ENCODE results near the gene SSBP2.
A peak's percentile ranks its signal among the peaks of the same experiment; 100 is the strongest.

Gene SSBP2

DNA sequence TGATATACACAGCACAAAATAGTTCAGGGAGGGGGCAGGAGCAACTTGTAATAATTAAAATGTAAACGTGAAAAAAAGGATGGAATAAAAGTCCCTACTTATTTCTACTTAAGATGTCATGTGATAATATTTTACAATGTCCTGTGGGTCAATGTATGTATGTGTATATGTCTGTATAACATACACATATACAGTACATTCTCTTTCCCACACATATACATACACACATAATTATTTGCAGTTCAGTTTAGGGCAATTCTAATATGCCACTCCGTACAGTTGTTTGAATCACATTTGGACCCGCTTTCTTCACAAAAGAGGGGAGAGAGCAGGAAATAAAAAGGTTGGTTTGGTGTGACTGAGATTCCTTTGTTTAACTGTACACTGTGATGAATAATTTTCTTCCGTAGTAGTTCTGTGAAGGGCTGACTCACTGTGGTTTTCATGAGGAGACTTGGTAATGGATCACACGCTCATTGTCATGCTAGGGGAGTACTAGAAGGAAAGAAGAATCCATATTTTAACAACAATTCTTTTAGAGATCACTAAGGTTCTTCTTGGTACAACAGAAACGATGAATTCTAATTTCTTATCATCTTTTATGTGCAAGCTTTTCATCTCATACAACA is 330.7 kb downstream of the SSBP2 start:
- DNase-seq, result peak; percentile 86

DNA sequence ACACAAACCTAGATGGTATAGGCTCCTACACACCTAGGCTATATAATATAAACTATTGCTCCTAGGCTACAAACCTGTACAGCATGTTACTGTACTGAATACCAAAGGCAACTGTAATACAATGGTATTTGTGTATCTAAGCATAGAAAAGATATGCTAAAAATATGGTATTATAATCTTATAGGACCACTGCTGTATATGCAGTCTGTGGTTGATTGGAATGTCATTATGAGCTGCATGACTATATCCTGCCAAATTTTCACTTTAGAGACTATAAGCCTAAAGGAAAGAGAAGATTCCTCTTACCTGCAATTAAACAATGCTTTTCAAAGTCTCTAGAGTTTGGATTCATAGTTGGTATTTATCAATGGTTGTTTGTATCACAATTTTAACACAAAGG is 332.3 kb downstream of the SSBP2 start:
- DNase-seq, result peak; percentile 31

DNA sequence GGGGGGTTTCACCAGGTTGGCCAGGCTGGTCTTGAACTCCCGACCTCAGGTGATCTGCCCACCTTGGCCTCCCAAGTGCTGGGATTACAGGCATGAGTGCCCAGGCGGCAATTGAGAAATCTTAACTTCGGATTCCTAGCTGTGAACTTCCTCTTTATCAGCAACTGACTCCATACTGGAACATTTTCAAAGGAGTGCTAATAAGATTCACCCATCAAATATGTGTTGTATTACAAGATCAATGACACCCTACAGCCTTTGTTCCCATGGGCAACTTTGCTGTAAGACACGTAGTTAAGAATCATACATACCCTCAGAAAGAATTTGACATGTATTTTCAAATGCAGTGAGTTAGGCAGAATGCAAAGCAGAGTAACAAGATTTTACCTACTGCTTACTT is 333.8 kb downstream of the SSBP2 start:
- no peak for DNase-seq

DNA sequence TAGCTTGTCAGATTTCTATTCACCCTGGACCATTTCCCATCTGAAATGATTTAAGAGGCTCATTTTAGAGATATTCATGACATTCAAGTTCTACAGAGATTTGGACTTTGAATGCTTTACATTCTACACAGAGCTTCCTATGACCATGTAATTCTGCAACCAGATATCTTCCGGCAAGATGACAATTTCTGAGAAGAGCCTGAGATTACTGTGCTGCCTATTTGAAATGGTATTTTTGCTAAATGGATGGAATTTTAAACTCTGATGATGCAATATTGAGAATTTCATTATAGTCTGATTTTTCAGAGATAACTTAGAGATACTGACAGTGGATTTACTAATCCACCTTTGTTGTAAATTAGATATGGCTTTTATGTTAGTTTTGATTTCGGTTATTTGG is 341.0 kb downstream of the SSBP2 start:
- no peak for DNase-seq

DNA sequence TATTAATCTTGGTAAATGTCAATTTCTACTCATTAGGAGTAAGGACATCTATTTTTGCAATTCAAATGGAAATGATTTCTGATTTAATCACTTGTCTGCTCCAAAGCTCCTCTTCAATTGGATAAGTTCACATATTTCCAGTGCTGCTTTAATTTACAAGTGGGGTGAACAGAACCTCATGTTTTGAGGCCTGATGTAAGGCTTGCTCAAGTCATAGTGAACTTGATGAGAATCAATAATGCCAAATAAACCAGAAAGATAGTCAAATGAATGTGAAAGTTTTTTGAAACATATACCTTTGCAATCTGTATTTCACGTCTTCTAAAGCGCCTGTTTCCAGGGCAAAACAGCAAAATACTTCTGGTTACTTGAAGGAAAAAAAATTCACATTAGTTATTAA is 341.5 kb downstream of the SSBP2 start:
- no peak for DNase-seq

DNA sequence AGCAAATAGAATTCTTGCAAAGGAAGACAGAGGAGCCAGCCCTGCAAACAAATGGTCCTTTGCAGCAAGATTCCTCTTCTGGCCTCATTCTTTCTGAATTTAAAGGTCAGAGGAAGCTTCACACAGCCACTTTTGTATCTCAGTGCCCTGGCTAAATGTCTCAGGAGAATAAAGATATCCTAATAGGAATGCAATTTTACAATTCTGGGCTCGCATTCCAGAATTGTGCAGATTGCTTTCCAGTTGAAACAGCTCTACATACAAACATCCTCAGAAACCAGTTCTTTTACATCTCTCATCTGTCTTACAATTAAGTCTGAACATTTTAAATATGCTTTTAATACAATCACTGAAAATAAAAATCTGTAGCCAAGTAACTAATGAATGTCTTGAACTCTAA is 342.4 kb downstream of the SSBP2 start:
- DNase-seq, result no peak

DNA sequence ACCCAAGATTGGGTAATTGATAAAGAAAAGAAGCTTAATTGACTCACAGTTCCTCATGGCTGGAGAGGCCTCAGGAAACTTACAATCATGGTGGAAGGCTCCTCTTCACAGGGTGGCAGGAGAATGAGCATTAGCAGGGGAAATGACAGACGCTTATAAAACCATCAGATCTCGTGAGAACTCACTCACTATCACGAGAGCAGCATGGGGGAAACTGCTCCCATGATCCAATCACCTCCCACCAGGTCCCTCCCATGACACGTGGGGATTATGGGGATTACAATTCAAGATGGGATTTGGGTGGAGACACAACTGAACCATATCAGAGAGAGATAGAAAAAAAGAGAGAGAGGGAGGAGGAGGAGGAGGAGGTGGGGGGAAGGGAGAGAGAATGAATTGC is 343.1 kb downstream of the SSBP2 start:
- DNase-seq, result peak; percentile 21

DNA sequence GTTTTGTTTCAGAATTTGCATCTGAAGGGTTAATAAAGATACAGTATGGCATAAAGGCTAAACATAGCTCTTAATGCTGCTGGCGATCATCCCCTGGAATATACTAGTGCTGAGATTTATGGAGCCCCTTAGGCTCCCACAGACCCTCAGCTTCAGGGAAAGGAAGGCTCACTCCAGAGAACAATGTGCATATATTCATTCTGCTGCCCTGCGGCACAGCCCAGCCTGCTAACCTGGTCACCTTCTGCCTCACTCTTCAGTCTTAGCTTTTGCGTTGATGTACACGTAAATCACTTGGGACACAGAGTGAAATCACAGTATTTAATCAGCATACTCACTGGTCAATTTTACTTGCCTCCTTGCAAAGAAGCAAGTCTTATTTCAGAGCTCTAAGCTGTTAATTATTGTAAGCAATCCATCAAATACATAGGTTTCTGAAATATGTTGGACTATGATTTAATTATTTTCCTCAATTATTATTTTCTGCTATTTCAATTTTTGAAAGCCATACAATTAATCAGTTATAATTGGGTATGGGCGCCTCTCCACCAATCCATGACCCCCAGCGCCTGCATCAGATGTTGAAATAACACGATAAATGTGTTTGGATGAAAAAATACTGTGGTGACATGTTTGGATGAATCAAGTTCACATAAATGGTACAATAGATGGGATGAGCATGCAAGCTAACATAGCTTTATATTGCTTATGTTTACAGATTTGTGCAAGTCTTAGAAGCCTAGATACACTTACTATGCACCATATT is 345.6 kb downstream of the SSBP2 start:
- no peak for DNase-seq

DNA sequence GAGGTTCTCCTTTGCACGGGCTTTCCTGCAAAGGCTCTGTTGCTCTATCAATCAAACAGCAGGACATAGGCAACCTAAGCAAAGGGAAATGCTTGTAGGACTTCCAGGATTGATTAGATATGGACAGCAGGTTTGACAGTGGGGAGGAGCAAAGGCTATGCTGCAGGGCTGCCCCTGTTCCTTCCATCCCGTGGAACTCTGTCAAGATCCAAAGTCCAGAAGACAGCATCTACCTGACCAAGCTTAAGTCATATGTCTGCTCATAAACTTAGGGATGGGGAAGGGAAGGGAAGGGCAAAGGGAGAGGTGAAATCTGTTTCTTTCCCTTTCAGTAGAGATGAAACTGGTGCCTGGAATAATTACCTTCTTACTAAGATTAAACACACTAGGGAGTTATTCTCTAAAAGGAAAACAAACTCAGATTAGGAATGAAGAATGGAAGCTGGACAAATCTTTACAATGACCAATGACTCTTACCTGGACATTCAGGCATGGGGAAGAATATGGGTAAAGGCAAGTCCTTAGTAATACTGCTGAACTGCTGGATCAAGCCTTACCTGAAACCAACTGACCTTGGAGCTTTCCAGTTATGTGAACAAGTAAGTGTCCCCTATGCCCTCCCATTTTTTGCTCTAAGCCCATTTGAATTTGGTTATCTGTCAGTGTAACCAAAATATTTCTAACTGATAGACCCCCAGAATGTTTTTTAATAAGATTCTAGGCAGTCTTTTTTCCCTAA is 348.5 kb downstream of the SSBP2 start:
- DNase-seq, result no peak

DNA sequence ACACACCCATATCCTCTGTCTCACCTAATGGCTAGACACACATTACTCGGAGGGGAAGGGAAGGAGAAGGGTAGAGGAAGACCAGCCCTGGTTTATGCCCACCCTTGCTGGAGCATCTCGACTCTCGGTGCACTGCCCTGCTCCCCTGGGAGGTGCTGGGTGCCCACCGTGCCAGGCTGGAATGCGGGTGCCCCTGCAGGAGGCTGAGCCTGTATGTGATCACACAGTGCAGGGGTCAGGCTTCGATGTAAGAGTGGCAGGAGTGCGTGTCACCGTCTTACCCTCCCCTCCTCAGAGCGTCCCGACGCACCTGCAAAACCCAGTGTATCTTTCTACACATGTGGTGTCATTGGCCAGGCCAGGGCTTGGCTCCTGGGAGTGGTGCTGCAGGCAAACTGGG is 349.6 kb downstream of the SSBP2 start:
- DNase-seq, result no peak

DNA sequence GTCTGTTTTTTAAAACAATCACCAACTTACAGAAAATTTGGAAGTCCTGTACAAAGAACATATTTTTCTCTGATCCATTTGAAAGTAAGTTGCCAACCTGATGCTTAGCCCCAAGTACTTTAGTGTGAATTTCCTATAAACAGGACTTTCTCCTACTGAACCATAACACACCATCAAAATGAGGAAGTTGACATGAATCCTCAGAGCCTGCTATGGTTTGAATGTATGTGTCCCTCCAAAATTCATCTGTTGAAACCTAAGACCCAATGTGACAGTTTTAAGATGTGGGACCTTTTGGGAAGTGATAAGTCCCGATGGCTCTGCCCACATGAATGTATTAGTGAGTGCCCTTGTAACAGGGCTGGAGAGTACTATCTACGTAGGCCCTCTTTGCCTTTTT is 350.5 kb downstream of the SSBP2 start:
- DNase-seq, result peak; percentile 53

DNA sequence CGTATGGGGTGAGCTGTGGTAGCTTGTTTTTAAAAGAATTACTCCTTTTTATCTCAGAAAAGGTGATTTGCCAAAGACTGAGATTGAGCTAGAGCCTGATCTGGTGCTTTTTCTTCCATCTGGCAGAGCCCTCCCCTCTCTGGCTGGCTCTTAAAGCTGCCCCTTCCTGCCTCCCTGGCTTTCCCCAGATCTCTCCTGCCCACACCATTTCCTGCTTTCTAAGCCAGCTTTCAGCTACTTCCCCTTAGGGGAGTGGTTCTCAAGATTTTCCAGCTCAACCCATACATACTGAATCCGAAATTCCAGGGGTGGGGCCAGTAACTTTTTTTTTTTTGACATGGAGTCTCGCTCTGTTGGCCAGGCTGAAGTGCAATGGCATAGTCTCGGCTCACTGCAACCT is 352.2 kb downstream of the SSBP2 start:
- DNase-seq, result peak; percentile 10

DNA sequence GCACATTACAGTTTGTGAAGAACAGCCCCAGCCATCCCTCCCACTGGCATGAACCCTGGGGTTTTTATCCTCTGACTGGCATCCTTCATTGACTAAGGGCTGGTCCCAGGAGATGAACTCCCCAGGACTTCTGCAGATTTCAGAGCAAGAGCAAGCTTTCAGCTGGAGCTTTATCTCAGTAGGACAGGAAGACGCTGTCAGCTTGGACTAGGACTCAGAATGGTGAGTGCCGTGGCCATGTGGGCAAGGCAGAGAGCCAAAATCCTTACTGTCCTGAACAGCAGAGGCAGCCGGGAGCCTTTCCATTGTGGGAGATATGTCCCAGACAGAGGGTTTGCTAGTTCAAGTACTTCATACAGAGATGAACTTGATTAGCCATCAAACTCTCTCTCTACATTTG is 353.7 kb downstream of the SSBP2 start:
- peak; percentile 32 for DNase-seq

DNA sequence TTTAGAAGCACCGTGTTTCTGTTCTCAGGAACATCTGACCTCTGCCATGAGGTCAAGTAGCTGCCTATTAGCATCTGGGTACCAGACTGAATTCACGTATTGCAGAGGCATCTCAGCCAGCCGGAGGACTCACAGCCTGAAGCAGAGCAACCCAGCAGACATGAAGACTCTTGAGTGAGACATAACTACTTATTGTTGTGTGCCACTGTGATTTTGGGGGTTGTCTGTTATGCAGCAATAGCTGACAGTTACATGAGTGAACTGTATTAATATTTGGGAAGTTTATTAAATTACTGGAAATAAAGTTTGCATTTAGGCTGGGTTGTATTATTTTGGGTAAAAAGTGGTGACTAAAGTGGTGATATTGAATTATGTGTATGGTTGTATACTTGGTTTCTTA is 355.6 kb downstream of the SSBP2 start:
- no peak for DNase-seq

DNA sequence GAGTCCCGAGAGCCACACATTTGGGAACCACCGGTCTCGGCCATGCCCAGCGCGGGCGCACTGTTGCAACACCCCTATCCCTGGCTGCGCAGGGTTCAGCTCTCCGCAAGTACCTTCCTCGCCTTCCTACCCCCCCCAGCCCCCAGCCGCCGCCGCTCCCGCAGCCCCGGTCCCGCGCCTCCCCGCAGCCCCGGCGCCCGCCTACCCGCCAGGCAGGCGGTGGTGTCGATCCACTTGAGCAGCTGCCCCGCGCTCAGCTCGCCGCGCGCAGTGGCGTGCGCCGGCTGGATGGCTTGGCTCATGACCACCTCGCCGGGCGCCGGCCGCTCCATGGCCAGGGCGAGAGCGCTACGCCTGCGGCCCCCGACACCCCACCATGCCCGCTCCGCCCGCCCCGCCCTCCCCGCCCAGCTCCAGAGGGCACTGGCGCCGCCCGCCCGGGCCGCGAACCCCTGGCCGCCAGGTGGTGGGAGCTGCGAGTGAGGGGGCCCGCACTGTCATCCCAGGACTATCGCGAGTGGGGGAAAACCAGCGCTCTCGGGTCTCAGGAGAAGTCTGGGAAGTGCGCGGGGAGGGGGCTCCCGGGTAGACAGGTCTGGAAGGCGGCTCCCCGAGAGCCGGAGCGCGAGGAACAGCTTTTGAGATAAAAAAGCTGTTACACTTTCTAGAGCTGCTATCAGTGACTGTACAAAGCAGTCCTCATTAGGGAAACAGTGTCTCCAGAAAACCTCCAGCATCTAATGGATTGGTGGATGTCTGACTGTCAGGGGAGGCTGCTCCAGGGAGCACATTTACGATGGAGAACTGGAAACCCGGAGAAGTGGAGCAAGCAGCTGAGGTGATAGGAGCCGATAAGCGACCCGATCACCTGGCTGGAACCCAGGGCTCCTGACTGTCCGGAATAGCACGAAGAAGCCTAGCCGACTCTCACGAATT is 356.8 kb downstream of the SSBP2 start, which contains the start of gene ACOT12:
ACOT12 (minus strand) TSS at position 352 of the 936 bp plus-strand sequence; CDS start at position 332, 20 bp downstream.
- DNase-seq, result no peak

DNA sequence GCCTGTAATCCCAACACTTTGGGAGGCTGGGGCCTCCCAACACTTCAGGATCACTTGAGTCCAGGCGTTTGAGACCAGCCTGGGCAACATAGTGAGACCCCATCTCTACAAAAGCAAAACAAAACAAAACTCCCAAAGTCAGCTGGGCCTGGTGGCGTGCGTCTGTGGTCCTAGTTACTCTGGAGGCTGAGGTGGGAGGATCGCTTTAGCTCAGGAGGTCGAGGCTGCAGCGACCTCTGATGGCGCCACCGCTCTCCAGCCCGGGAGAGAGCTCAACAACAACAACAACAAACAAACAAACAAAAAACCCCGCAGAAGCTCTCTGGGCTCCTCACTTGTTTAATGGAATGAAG is 357.5 kb downstream of the SSBP2 start:
- no peak for DNase-seq

DNA sequence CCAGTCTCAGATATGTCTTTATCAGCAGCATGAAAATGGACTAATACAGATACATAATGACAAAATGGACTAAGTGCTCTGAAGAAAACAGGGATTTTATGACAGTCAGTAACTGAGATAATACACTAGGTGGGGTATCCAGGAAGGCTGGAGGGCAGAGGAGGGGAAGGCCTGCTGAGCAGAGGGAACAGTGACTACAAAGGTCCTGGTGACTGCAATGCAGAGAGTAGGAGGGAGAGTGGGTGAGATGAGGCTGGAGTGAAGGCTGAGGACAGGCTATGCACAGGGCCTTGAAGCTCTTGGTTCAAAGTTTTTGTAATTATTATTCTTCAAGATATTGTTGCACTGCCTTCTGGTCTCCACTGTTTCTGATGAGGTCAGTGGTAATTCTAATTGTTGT is 361.9 kb downstream of the SSBP2 start:
- DNase-seq, result no peak

DNA sequence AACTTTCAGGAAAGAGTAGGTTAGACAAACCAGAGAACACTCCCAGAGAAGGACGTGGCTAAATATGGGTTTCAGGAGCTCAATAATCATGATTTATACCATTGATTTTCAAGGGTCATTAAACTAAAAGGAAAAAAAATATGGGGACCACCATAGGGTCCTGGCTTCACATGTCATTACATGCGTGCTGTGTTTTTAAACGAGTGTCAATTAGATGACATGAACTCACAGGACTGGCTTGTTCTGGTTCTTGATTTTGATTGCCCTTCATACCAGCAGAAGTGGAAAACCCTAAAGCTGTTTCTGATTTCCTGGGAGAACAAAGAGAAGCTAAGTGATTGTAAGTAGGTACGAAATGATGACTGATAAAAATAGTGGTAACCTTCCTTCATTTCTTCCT is 362.7 kb downstream of the SSBP2 start:
- DNase-seq, result no peak

DNA sequence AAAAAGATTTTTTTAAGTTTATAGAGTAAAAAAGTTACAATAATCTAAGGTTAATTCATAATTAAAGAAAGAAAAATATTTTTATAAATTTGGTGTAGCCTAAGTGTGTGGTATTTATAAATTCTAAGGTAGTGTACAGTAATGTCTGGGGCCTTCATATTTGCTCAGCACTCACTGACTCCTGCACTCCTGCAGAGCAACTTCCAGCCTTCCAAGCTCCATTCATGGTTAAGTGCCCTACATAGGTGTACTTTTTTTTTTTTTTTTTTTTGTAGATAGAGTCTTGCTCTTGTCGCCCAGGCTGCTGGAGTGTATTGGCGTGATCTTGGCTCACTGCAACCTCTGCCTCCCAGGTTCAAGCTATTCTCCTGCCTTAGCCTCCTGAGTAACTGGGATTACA is 367.0 kb downstream of the SSBP2 start:
- DNase-seq, result no peak

DNA sequence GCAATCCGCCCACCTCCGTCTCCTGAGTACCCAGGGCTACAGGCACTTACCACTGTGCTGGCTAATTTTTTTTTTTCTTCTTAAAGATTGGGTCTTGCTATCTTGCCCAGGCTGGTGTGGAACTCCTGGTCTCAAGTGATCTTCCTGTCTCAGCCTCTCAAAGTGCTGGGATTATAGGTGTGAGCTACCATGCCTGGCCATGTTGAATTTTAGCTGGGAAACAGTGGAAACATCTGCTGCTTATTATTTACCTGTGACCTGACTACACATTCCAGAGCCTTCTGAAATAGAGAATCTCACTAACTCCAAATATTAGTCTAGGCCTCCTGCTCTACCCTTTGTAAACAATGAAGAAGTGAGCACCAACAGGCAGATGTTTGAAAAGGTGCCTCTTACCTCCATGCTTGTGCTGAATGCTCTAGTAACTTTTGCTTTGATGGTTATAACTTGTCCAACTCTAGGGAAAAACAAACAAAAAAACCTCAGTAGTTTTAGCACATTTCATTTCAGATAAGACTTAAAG is 379.5 kb downstream of the SSBP2 start:
- no peak for DNase-seq

DNA sequence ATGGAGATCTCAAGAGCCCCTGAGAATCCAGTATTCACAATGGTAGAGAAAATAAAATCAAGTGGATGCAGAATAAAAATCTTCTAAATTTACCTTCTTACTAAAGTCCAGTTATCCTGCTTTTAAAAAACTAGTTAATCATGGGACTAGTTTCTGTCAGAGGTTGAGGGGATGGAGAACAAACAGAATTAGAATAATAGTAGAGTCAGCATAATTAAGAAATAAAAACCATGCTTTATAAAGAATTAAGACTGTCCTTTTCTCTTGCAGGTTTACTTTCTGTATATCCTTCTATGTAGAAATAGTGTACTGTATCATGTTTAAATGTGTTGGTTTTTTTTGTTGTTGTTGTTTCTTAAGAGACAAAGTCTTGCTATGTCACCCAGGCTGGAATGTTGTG is 380.0 kb downstream of the SSBP2 start:
- no peak for DNase-seq

DNA sequence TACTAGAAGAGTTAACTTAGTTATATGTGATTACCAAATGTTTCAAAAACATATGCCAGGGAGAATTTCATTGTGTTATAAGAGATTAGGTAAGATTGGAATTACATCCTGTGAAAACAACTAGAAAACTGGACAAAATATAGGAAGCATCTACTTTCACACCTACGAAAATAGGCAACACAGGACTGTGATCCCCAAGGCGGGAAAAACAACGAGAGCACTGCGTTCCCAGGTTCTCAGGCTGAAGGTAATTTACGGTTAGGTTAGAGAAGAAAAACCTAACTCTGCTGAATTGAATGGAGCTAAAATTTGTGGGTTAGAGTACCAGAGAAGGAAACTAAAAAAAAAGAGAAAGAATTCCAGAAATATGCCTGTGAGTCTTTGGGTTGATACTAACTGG is 385.4 kb downstream of the SSBP2 start:
- no peak for DNase-seq

Data from OCI-M1 (cell line).